Uterus (tissue), 2 donors: ENCODE measurements around the gene GABPB1.

Source experiments
- POLR2A ChIP-seq, 2 donors: fragments of 450-650 bp; IDR thresholded peaks; one replicate each; pipeline ENCODE4 v1.6.1; 2016; ENCODE audit warnings: antibody characterized with exemption in 2 of 2, mild to moderate bottlenecking in 1 of 2, moderate library complexity in 1 of 2
- TF ChIP-seq, protein P1 (sequence below), 4 experiments: fragments of 200-600 bp in 2 of 4; fragments of 450-650 bp in 2 of 4; sonication (generic) in 2 of 4; IDR thresholded peaks; one replicate each; pipeline ENCODE4 v1.5.1; 2016 to 2019; ENCODE audit warnings: antibody characterized with exemption in 4 of 4, mild to moderate bottlenecking in 2 of 4, moderate library complexity in 1 of 4

DNA sequence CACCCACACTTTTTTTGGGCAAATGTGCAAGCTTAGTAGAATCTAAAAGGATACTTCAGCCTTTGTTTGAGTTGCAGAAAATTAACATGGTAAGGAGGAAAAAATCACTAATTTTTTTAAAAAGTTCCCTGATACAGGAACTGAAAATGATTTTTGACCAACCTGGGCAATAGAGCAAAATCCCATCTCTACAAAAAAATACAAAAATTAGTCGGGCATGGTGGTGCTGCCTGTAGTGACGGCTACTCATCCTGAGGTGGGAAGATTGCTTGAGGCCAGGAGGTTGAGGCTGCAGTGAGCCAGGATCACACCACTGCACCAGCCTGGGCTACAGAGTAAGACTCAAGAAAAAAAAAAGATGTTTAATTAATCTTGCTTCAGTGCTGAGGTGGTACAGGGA, 10.6 kb upstream of the GABPB1 start:
- TF ChIP-seq POLR2A (IDR thresholded peaks at IDR 0.05) = no peak
- TF ChIP-seq, protein P1, sequence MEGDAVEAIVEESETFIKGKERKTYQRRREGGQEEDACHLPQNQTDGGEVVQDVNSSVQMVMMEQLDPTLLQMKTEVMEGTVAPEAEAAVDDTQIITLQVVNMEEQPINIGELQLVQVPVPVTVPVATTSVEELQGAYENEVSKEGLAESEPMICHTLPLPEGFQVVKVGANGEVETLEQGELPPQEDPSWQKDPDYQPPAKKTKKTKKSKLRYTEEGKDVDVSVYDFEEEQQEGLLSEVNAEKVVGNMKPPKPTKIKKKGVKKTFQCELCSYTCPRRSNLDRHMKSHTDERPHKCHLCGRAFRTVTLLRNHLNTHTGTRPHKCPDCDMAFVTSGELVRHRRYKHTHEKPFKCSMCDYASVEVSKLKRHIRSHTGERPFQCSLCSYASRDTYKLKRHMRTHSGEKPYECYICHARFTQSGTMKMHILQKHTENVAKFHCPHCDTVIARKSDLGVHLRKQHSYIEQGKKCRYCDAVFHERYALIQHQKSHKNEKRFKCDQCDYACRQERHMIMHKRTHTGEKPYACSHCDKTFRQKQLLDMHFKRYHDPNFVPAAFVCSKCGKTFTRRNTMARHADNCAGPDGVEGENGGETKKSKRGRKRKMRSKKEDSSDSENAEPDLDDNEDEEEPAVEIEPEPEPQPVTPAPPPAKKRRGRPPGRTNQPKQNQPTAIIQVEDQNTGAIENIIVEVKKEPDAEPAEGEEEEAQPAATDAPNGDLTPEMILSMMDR (IDR thresholded peaks at IDR 0.05) = no peak
